Activated naive CD8-positive, alpha-beta T cell treated with anti-CD3 and anti-CD28 coated beads for 36 hours (primary cell): ENCODE measurements around the gene CAMTA1. TPM values are rescaled to one million over a fixed set of nuclear protein-coding genes. Genes with fewer than 3 reads are reported as not detected.

Experiments
- DNase-seq: peaks from one replicate; pipeline ENCODE4 v3.0.0; 2021
- H3K27ac Mint-ChIP-seq: one replicate; pipeline ENCODE4 v1.8.0; 2022; ENCODE audit warnings: mild to moderate bottlenecking, moderate library complexity, mixed read lengths
- H3K27me3 Mint-ChIP-seq: one replicate; pipeline ENCODE4 v1.8.0; 2022; ENCODE audit warnings: mild to moderate bottlenecking, mixed read lengths
- H3K36me3 Mint-ChIP-seq: one replicate; pipeline ENCODE4 v1.8.0; 2021; ENCODE audit warnings: mild to moderate bottlenecking, mixed read lengths
- H3K4me1 Mint-ChIP-seq: one replicate; pipeline ENCODE4 v1.8.0; 2021; ENCODE audit warnings: mixed read lengths
- H3K4me3 Mint-ChIP-seq: one replicate; pipeline ENCODE4 v1.8.0; 2022; ENCODE audit warnings: mild to moderate bottlenecking, moderate library complexity, mixed read lengths
- H3K9me3 Mint-ChIP-seq: one replicate; pipeline ENCODE4 v1.8.0; 2022; ENCODE audit warnings: mixed read lengths
- total RNA-seq, 2 experiments: library from RNA; stranded (reverse); gene quantifications; one replicate each; pipeline ENCODE4 v1.2.3, GENCODE V29; 2021

The CAMTA1 gene
- total RNA-seq, 2 experiments from 2014 or later, result 70.4 to 71.4 TPM

DNA sequence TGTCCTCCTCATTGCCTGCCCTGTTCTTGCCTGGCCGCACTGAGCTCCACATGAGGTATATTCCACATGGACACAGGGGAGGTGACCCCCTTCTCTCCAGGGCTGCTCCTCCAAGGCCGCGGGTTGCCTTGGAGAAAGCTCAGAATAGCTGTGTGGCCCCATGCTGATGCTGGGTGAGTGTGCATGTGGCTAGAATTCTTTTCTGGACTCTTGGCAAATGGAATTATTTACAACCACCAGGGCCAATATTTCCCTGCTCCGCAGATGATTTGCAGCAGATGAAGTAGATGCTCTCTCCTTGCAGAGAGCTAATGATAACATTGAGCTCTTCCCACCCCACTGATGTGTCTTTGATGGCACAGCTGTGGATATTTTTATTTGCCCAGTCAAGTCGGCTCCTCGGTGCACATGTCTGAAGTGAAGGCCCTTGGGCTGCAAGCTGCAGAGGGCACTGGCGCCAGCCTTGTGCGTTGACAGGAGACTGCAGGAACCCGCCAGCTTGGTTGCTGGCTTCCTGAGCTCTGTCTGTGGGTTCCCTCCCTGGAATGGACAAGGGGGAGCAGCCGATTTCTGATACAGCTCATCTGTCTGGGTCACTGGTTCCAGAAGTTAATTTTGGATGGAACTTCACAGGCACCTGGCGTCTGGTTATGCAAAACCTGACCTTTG, 581.2 kb downstream of the CAMTA1 start:
- DNase-seq, result no peak
- no peaks in the 10 kb centered on the region for H3K36me3 Mint-ChIP-seq
- no peaks in the 10 kb centered on the region for H3K4me1 Mint-ChIP-seq
- no peak overlapping the region for H3K27ac Mint-ChIP-seq
- H3K4me3 Mint-ChIP-seq, result no peak overlapping the region
- no peaks in the 10 kb centered on the region for H3K27me3 Mint-ChIP-seq
- H3K9me3 Mint-ChIP-seq, result no peaks in the 10 kb centered on the region

DNA sequence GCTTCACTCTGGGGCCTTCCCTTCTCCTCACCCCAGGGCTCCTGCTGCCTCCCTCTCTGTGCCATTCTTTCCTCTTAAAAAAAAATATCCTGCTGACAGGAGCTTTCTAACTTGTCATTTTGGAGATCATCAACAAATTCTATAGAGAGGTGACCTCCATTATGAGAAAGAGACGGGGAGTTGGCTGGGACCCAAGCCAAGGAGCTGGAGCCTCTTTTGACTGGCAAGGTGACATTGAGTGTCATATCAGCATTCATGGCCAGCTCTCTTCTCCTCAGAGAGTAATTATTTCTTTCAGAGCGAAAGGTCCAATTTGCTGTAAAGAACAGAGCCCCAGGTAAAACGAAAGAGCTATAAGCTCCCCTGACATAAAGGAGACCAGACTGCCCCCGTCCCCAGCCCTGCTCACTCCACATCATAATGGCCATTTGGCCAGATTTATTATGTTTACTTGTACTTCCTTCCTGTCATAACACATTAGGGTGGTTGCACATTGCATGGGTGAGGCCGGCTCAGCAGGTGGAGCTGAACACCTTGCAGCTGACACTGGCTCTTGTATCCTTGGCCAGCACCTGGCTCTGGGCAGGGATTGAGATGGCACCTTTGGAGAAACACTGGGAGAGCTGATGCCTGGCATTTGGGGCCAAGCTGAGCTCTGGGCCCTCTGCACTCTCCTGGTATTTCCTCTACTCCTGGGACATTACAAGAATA, 581.9 kb downstream of the CAMTA1 start:
- no peaks in the 10 kb centered on the region for H3K4me1 Mint-ChIP-seq
- H3K27me3 Mint-ChIP-seq, result no peaks in the 10 kb centered on the region
- H3K36me3 Mint-ChIP-seq, result no peaks in the 10 kb centered on the region
- H3K4me3 Mint-ChIP-seq, result no peak overlapping the region
- no peaks in the 10 kb centered on the region for H3K9me3 Mint-ChIP-seq
- DNase-seq, result no peak
- no peak overlapping the region for H3K27ac Mint-ChIP-seq

DNA sequence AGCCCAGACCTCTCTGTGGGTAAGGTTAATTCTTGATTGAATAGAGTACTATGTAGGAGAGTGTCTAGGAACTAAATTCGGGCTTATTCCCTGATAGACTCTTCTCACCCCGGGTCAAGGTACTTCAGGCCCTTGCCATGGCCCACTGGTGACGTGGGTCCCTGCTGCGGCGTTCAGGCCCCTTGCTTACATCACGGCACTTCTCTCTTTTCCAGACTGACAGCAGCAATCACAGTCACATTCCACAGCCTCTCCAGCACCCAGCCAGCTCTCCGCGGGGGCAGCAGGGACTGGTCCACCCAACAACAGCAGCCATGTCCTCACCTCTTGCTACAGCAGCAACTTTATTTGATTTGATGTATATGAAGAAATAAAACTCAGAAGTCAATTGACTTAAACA, 584.6 kb downstream of the CAMTA1 start:
- Mint-ChIP-seq H3K27ac (no peak overlapping the region), H3K4me3 (no peak overlapping the region), H3K4me1 (no peaks in the 10 kb centered on the region), H3K27me3 (no peaks in the 10 kb centered on the region), H3K9me3 (no peaks in the 10 kb centered on the region), H3K36me3 (no peaks in the 10 kb centered on the region)
- no peak for DNase-seq

DNA sequence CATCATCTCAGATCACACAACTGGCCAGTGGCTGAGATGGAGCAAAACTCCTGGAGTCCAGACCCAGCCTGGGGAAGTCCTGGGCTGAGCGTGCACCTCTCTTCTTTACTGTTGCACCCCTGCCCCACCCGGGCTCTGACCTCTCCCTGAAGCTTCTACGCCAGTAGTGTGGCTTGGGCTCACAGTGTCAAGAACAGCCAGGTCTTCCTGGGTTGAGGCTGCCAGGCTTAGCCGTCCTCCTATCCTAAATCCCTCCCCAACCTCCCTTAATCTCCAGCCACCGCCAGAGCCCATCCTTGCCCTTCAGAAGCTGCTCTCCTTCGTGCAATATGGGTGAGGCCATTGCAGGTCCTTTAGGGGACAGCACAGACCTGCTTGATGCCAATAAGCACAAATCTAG, 586.7 kb downstream of the CAMTA1 start:
- no peaks in the 10 kb centered on the region for H3K4me1 Mint-ChIP-seq
- DNase-seq, result no peak
- H3K36me3 Mint-ChIP-seq, result no peaks in the 10 kb centered on the region

DNA sequence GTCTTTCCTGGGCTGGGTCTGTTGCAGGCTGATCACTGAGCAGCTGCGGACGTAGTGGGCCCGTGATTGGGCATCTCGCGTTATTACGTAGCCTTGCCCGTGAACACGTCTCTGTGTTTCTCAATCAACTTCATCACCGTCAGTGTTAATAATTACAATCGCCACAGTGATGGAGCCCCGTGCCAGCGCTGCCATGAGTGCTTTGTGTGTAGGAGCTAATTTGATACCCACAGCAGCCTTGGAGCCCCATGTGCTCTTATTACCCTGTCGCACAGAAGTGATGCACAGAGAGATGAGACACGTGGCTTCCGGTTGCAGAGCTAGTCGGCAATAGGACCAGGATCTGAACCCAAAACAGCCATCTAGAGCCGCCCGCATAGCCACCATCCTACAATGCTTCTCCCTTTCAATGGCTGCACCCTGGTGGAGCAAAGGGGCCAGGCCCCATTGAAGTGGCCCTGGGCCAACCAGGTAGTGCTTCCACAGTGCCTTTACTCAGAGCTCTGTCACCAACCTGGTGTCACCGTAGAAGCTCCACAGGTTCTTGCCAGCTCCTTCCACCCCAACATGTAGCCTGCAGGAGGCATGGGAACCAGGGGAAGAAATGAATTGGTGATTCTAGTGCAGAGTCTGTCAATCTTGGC, 587.3 kb downstream of the CAMTA1 start:
- no peak for DNase-seq
- no peaks in the 10 kb centered on the region for H3K4me1 Mint-ChIP-seq
- no peaks in the 10 kb centered on the region for H3K36me3 Mint-ChIP-seq
- no peaks in the 10 kb centered on the region for H3K9me3 Mint-ChIP-seq
- no peak overlapping the region for H3K27ac Mint-ChIP-seq
- no peaks in the 10 kb centered on the region for H3K27me3 Mint-ChIP-seq
- H3K4me3 Mint-ChIP-seq, result no peak overlapping the region

More for the DNA sequence above, 586.7 kb downstream of the CAMTA1 start:
- no peak overlapping the region for H3K27ac Mint-ChIP-seq
- H3K27me3 Mint-ChIP-seq, result no peaks in the 10 kb centered on the region
- no peak overlapping the region for H3K4me3 Mint-ChIP-seq
- H3K9me3 Mint-ChIP-seq, result no peaks in the 10 kb centered on the region

DNA sequence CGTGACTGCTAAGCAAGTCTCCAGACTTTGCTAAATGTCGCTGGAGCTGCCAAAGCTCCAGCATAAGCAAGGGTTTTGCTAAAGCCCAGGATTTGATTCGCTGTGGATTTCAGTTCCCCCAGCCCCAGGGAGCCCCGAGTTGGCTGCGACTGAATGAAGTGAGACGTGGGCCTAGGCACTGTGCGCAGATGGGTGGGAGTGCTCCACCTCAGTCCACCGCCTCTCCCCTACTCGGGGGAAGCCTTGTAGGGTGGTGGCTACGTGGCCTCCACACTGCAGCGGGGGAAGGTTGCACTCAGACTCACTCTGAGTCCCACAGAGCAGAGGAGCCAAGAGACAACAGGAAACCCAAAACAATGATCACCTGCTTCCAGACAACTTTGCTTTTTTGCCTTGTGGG, 588.0 kb downstream of the CAMTA1 start:
- Mint-ChIP-seq H3K9me3 (no peaks in the 10 kb centered on the region), H3K27me3 (no peaks in the 10 kb centered on the region), H3K27ac (no peak overlapping the region), H3K4me1 (no peaks in the 10 kb centered on the region), H3K36me3 (no peaks in the 10 kb centered on the region), H3K4me3 (no peak overlapping the region)
- no peak for DNase-seq

DNA sequence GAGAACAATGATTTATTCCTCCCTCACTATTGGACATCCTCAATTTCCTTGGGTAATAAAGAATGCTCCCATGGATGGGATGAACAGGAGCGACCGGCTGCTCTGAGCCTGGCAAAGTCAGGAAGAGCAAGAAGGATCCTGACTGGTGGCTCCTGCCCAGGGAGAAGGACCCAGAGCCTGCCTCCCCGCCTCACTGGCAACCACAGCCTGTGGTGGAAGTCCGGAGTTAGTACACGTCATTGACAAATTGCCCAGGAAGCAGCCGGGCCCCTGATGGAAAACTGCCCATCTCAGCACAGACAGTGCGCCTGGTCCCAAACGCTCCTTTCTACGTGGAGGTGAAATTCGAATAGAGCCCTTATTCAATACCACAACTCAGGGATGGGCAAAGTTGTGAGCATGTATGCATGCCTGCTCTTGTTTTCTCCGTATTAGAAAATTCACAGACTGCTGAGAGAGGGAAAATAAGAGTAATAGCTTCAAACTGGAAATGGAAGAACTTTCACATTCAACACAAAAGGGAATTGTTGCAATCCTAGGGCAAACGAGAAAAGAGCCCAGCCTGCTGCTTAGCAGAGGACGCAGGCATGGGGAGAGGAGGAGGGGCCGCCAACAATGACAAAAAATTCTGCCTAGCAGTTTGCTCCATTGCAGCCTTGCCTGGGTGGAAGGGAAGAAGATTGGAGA, 588.8 kb downstream of the CAMTA1 start:
- no peaks in the 10 kb centered on the region for H3K9me3 Mint-ChIP-seq
- no peaks in the 10 kb centered on the region for H3K36me3 Mint-ChIP-seq
- H3K4me1 Mint-ChIP-seq, result no peaks in the 10 kb centered on the region
- H3K4me3 Mint-ChIP-seq, result no peak overlapping the region
- no peak overlapping the region for H3K27ac Mint-ChIP-seq
- H3K27me3 Mint-ChIP-seq, result no peaks in the 10 kb centered on the region
- DNase-seq, result no peak

DNA sequence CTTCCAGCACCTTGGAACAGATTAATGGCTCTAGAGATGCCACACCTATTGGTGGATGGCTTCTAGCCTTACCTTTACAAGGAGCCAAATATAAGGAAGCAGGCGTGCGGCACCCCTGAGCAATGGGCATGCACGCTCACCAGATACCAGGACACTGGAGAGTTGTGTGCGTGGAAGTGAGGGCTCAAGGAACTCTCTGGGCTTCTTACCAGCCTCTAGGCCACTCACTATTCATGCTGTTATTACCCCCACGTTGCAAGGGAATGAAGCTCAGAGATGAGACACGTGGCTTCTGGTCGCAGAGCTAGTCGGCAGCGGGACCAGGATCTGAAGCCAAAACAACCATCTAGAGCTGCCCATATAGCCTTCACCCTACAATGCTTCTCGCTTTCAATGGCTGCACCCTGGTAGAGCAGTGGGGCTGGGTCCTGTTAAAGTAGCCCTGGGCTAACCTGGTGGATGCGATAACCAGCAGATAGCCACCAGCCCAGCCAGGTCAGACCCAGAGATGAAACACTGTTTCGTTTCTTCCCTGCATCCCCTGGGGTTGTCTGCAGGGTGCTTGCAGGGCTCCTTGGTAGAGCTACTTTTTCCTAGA, 589.4 kb downstream of the CAMTA1 start:
- Mint-ChIP-seq H3K36me3 (no peaks in the 10 kb centered on the region), H3K4me3 (no peak overlapping the region), H3K27me3 (peaks cover 2% of the 10 kb centered on the region)

DNA sequence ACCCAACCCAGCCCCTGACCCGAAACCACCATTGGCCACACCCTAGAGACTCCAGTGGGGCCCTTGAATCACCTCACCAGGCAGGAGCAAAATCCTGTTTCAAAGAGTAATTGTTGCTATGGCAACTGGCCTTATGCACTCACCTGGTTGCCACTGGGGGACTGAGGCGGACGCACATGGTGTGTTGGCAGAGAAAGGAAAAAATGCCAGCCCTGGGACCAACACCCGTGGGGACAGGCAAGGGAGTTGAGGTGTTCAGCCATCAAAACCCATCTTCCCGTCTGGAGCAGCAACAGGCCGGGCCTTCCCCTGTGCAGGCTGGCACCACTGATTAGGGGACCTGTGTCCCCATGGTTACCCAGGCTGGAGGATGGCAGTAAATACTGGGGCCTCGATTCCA, 590.1 kb downstream of the CAMTA1 start:
- no peaks in the 10 kb centered on the region for H3K36me3 Mint-ChIP-seq
- no peaks in the 10 kb centered on the region for H3K9me3 Mint-ChIP-seq
- H3K27me3 Mint-ChIP-seq, result peaks cover 4% of the 10 kb centered on the region
- no peak for DNase-seq
- no peak overlapping the region for H3K4me3 Mint-ChIP-seq
- no peak overlapping the region for H3K27ac Mint-ChIP-seq
- no peaks in the 10 kb centered on the region for H3K4me1 Mint-ChIP-seq

More for the DNA sequence above, 589.4 kb downstream of the CAMTA1 start:
- Mint-ChIP-seq H3K9me3 (no peaks in the 10 kb centered on the region), H3K4me1 (no peaks in the 10 kb centered on the region), H3K27ac (no peak overlapping the region)
- no peak for DNase-seq

DNA sequence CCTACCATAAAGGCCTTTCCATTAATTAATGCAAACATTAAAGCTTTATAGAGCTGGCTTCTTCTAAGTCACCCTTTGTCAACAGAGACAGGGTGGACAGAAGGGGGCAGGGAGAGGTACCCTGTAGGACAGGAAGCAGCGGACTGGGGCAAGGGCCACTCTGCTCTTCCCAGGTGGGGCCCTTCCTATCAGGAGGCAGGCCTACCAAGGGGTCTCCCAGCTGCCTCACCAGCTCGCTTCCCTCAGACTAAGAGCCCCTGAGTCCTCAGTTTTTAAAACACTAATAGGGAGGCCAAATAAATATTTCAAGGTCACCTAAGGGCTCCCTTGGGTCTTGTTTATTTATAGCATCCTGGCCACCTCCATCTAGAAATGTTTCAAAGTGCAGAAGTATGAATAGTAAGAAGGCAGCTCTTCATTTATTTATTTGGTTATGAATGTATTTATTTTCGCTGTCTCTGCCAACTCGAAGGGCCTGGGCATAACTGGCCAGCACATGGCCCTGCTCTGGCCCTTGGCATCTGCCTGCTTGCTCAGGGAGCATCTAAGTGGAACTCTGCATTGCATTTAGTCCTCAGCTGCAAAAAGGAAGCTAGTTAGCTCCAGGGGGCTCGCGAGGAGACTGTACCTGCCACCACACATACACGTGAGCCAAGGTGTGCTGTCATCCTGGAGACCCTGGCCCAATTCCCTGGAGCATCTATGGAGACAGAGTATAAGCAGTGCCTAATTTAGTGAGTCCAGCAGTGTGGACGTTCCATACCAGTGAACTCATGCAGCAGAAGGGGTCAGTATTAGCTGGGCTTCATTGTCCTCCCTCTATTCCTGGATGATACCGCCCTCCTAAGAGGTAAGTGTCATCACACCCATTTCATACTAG, 590.8 kb downstream of the CAMTA1 start:
- Mint-ChIP-seq H3K9me3 (no peaks in the 10 kb centered on the region), H3K27ac (no peak overlapping the region), H3K4me3 (no peak overlapping the region), H3K4me1 (no peaks in the 10 kb centered on the region), H3K36me3 (no peaks in the 10 kb centered on the region), H3K27me3 (peaks cover 4% of the 10 kb centered on the region)
- no peak for DNase-seq

DNA sequence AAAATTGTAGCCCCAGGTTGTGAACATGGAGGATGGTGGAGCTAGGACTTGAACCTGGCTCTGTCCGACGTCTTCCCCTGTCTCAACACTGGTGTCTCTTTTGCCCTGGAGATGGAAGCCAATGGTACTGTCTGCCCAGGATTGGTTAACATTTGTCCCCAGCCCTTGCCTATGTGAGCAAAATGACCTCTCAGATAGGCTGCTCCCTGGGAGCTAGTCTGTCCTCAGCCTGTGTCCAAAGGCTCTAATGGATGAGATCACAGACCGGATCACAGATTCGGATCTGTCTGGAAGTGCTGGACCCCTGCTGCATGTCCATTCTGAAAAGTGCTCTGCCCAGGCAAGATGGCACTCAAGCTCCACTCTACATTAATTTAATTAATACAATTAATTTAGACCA, 591.4 kb downstream of the CAMTA1 start:
- no peak overlapping the region for H3K4me3 Mint-ChIP-seq
- no peak overlapping the region for H3K27ac Mint-ChIP-seq
- peaks cover 4% of the 10 kb centered on the region for H3K27me3 Mint-ChIP-seq
- H3K36me3 Mint-ChIP-seq, result no peaks in the 10 kb centered on the region
- H3K9me3 Mint-ChIP-seq, result no peaks in the 10 kb centered on the region
- no peak for DNase-seq
- H3K4me1 Mint-ChIP-seq, result no peaks in the 10 kb centered on the region

DNA sequence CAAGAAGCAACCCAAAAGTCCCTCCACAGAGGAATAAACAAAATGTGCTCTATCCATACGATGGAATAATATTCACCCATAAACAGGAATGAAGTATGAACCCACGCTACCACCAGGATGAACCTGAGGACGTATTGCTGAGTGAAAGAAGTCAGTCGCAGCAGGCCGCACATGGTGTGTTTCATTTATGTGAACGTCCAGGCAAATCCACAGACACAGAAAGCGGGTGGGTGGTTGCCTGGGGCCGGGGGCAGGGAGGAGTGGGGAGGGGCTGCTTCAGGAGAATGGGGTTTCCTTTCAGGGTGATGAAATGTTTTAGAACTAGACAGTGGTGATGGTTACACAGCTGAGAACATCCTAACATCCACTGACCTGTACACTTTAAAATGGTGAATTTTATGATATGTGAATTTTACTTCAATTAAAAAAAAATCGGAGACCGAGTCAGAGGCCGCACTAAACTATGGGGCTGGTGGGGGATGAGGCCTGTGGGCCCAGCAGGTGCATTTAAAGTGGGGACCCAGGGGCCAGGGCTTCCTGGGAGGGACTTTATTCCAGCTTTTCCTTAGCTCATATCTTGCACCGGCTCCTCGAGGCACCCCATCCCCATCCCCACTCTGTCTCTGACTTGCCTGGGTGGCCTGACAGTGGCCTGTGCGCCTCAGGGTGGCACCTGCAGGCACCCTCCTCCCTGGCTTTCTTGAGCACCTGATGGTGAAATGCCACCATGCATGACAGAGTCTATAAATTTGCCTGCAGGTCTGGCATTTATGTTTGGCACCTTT, 593.3 kb downstream of the CAMTA1 start:
- no peaks in the 10 kb centered on the region for H3K36me3 Mint-ChIP-seq
- peaks cover 4% of the 10 kb centered on the region for H3K27me3 Mint-ChIP-seq
- no peaks in the 10 kb centered on the region for H3K4me1 Mint-ChIP-seq
- DNase-seq, result no peak
- no peak overlapping the region for H3K4me3 Mint-ChIP-seq
- no peak overlapping the region for H3K27ac Mint-ChIP-seq
- no peaks in the 10 kb centered on the region for H3K9me3 Mint-ChIP-seq

DNA sequence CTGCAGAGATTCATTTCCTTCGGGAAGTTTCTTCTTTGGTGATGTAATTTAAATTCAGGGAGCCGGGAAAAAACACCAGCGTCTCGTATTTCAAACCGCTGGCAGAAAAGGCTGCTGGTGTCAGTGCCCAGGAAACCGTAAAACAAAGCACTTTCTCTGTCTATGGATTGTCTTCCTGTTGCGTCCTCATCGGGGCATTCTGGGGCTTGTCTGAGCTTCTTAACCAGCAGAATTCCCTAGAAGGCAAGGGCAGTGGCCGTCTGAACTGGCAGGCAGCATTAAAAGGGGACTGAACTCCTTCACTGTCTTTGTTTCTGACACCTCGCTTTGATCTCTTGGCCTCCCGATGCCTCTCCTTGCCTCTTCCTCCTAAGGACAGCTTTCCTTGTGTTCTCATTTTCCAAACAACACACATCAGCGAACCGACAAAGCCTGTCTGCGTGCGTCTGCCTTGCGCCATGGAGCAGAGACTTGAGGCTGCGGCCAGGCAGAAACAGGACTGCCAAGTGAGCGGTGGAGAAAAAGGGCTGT, 594.3 kb downstream of the CAMTA1 start:
- H3K27me3 Mint-ChIP-seq, result peaks cover 4% of the 10 kb centered on the region
- H3K36me3 Mint-ChIP-seq, result no peaks in the 10 kb centered on the region
- no peaks in the 10 kb centered on the region for H3K4me1 Mint-ChIP-seq

More for the DNA sequence above, 594.3 kb downstream of the CAMTA1 start:
- Mint-ChIP-seq H3K9me3 (no peaks in the 10 kb centered on the region), H3K27ac (no peak overlapping the region), H3K4me3 (no peak overlapping the region)
- no peak for DNase-seq
